ENCODE results near the gene NELL1. TPM values are rescaled to one million over a fixed set of nuclear protein-coding genes. Genes with fewer than 3 reads are reported as not detected.
"Not testable (repeated sequence)": the region's sequence is repeated elsewhere in the genome, so short reads cannot be mapped to it uniquely, and the experiment has no call there.

NELL1 gene
- total RNA-seq, 2 donors from 2014 or later = 0.09 to 0.11 TPM

- H3K4me1 ChIP-seq (ENCODE audit: control insufficient read depth, insufficient read depth, low read length) = no peaks in the 10 kb centered on the region
- H3K36me3 ChIP-seq (ENCODE audit: control insufficient read depth, insufficient read depth, low read length) = no peaks in the 10 kb centered on the region
- no peak overlapping the region for H3K27ac ChIP-seq (ENCODE audit: low read depth, low read length)
- no peaks in the 10 kb centered on the region for H3K9me3 Mint-ChIP-seq
- no peak overlapping the region for H3K9ac ChIP-seq (ENCODE audit: extremely low read depth, low read length, poor library complexity, severe bottlenecking)
- no peaks in the 10 kb centered on the region for H3K27me3 Mint-ChIP-seq (ENCODE audit: insufficient read depth)
- H3K27ac Mint-ChIP-seq = no peak overlapping the region
- no peaks in the 10 kb centered on the region for H3K27me3 ChIP-seq (ENCODE audit: control insufficient read depth, insufficient read depth, low read length, poor library complexity, severe bottlenecking)
- no peak for DNase-seq
- TF ChIP-seq, protein P1, sequence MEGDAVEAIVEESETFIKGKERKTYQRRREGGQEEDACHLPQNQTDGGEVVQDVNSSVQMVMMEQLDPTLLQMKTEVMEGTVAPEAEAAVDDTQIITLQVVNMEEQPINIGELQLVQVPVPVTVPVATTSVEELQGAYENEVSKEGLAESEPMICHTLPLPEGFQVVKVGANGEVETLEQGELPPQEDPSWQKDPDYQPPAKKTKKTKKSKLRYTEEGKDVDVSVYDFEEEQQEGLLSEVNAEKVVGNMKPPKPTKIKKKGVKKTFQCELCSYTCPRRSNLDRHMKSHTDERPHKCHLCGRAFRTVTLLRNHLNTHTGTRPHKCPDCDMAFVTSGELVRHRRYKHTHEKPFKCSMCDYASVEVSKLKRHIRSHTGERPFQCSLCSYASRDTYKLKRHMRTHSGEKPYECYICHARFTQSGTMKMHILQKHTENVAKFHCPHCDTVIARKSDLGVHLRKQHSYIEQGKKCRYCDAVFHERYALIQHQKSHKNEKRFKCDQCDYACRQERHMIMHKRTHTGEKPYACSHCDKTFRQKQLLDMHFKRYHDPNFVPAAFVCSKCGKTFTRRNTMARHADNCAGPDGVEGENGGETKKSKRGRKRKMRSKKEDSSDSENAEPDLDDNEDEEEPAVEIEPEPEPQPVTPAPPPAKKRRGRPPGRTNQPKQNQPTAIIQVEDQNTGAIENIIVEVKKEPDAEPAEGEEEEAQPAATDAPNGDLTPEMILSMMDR (conservative IDR thresholded peaks at IDR 0.05) = no peak
- no peak overlapping the region for H3K4me3 Mint-ChIP-seq
- no peaks in the 10 kb centered on the region for H3K9me3 ChIP-seq (ENCODE audit: control insufficient read depth, low read length)
- no peaks in the 10 kb centered on the region for H3K36me3 Mint-ChIP-seq (ENCODE audit: low read depth)
- no peak overlapping the region for H3K4me3 ChIP-seq (ENCODE audit: low read length)
- no peaks in the 10 kb centered on the region for H3K4me1 Mint-ChIP-seq
- 94 to 100% methylated on average over 1 to 2 of the region's 2 CpGs for WGBS, 2 experiments (ENCODE audit: insufficient coverage in 1 of 2, insufficient read length in 1 of 2)
Measured at GRCh38 chr11:20844630-20845029, 175.2 kb downstream of the NELL1 start.

- no peak overlapping the region for H3K27ac Mint-ChIP-seq
- Histone ChIP-seq H3K9ac (ENCODE audit: extremely low read depth, low read length, poor library complexity, severe bottlenecking) (no peak overlapping the region), H3K4me1 (ENCODE audit: control insufficient read depth, insufficient read depth, low read length) (no peaks in the 10 kb centered on the region), H3K4me3 (ENCODE audit: low read length) (no peak overlapping the region), H3K27me3 (ENCODE audit: control insufficient read depth, insufficient read depth, low read length, poor library complexity, severe bottlenecking) (peaks cover 29% of the 10 kb centered on the region), H3K9me3 (ENCODE audit: control insufficient read depth, low read length) (no peaks in the 10 kb centered on the region), H3K27ac (ENCODE audit: low read depth, low read length) (no peak overlapping the region), H3K36me3 (ENCODE audit: control insufficient read depth, insufficient read depth, low read length) (no peaks in the 10 kb centered on the region)
- 69% methylated on average over 1 of the region's 1 CpG; no CpG with 5 or more reads in 1 of the 2 experiments for WGBS, 2 experiments (ENCODE audit: insufficient coverage in 1 of 2, insufficient read length in 1 of 2)
- H3K4me3 Mint-ChIP-seq = no peak overlapping the region
- TF ChIP-seq, protein P1 (conservative IDR thresholded peaks at IDR 0.05) = no peak
- DNase-seq = peak; percentile 68
- peaks cover 8% of the 10 kb centered on the region for H3K27me3 Mint-ChIP-seq (ENCODE audit: insufficient read depth)
- no peaks in the 10 kb centered on the region for H3K36me3 Mint-ChIP-seq (ENCODE audit: low read depth)
- no peaks in the 10 kb centered on the region for H3K4me1 Mint-ChIP-seq
- no peaks in the 10 kb centered on the region for H3K9me3 Mint-ChIP-seq
Measured at GRCh38 chr11:20854215-20854955, 185.0 kb downstream of the NELL1 start.

- H3K27me3 Mint-ChIP-seq (ENCODE audit: insufficient read depth) = peaks cover 16% of the 10 kb centered on the region
- no peak overlapping the region for H3K9ac ChIP-seq (ENCODE audit: extremely low read depth, low read length, poor library complexity, severe bottlenecking)
- no peak overlapping the region for H3K27ac ChIP-seq (ENCODE audit: low read depth, low read length)
- TF ChIP-seq, protein P1 (conservative IDR thresholded peaks at IDR 0.05) = no peak
- no peak overlapping the region for H3K27ac Mint-ChIP-seq
- H3K4me1 Mint-ChIP-seq = no peaks in the 10 kb centered on the region
- DNase-seq = no peak
- H3K27me3 ChIP-seq (ENCODE audit: control insufficient read depth, insufficient read depth, low read length, poor library complexity, severe bottlenecking) = peaks cover 21% of the 10 kb centered on the region
- H3K4me1 ChIP-seq (ENCODE audit: control insufficient read depth, insufficient read depth, low read length) = no peaks in the 10 kb centered on the region
- H3K4me3 Mint-ChIP-seq = no peak overlapping the region
- no peaks in the 10 kb centered on the region for H3K9me3 ChIP-seq (ENCODE audit: control insufficient read depth, low read length)
- H3K36me3 ChIP-seq (ENCODE audit: control insufficient read depth, insufficient read depth, low read length) = no peaks in the 10 kb centered on the region
- no peak overlapping the region for H3K4me3 ChIP-seq (ENCODE audit: low read length)
- H3K9me3 Mint-ChIP-seq = peaks cover 16% of the 10 kb centered on the region
- no peaks in the 10 kb centered on the region for H3K36me3 Mint-ChIP-seq (ENCODE audit: low read depth)
- 86 to 93% methylated on average over 1 to 2 of the region's 2 CpGs for WGBS, 2 experiments (ENCODE audit: insufficient coverage in 1 of 2, insufficient read length in 1 of 2)
Measured at GRCh38 chr11:20861322-20861721, 191.9 kb downstream of the NELL1 start.

DNA sequence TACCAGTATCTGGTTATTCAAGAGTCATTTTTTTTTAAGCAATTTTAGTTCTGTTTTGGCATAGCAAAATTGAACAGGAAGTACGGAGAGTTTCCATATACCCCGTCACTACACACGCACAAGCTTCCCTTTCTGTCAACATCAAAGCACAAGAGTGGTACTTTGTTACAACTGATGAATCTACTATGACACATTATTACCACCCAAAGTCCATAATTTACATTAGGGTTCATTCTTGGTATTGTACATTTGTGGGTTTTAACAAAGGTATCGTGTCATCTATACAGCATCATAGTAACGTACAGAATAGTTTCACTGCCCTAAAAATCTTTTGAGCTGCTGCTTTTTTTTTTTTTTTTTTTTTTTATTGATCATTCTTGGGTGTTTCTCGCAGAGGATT, 192.9 kb downstream of the NELL1 start:
- H3K36me3 ChIP-seq (ENCODE audit: control insufficient read depth, insufficient read depth, low read length); H3K9ac ChIP-seq (ENCODE audit: extremely low read depth, low read length, poor library complexity, severe bottlenecking); H3K4me3 Mint-ChIP-seq; H3K4me3 ChIP-seq (ENCODE audit: low read length); H3K27ac ChIP-seq (ENCODE audit: low read depth, low read length); DNase-seq; H3K9me3 ChIP-seq (ENCODE audit: control insufficient read depth, low read length); H3K4me1 ChIP-seq (ENCODE audit: control insufficient read depth, insufficient read depth, low read length); H3K36me3 Mint-ChIP-seq (ENCODE audit: low read depth); H3K27ac Mint-ChIP-seq; H3K4me1 Mint-ChIP-seq: not testable (repeated sequence)
- H3K9me3 Mint-ChIP-seq = peaks cover 16% of the 10 kb centered on the region
- WGBS, 2 experiments (ENCODE audit: insufficient coverage in 1 of 2, insufficient read length in 1 of 2) = 95% methylated on average over 4 of the region's 6 CpGs; no CpG with 5 or more reads in 1 of the 2 experiments
- H3K27me3 Mint-ChIP-seq (ENCODE audit: insufficient read depth) = peaks cover 12% of the 10 kb centered on the region
- H3K27me3 ChIP-seq (ENCODE audit: control insufficient read depth, insufficient read depth, low read length, poor library complexity, severe bottlenecking) = peaks cover 23% of the 10 kb centered on the region
